H1 (cell line): ENCODE measurements around the gene ATP6V1G1. TPM values are rescaled to one million over a fixed set of nuclear protein-coding genes. Genes with fewer than 3 reads are reported as not detected.

ENCODE experiments used
- BCL11A ChIP-seq, 2 experiments: IDR thresholded peaks; one replicate each; pipeline ENCODE4 v1.6.1; 2011; ENCODE audit warnings: low read depth in 2 of 2, low read length in 2 of 2, mild to moderate bottlenecking in 2 of 2
- CBX8 ChIP-seq: fragments of 300-800, 300-1000 bp; sonication (generic); IDR thresholded peaks from 2 replicates; pipeline ENCODE4 v1.7.1; 2016; ENCODE audit warnings: low read depth, low read length, borderline replicate concordance
- EP300 ChIP-seq, 2 experiments: IDR thresholded peaks; 1 replicate in 1 of 2; 2 replicates in 1 of 2; pipeline ENCODE4 v1.6.1; 2011 to 2012; ENCODE audit warnings: low read depth in 2 of 2, low read length in 2 of 2, mild to moderate bottlenecking in 2 of 2, borderline replicate concordance in 1 of 2, inconsistent platforms in 1 of 2, moderate library complexity in 1 of 2
- GTF2F1 ChIP-seq: IDR thresholded peaks from 2 replicates; pipeline ENCODE4 v1.6.1; 2012; ENCODE audit warnings: low read depth, low read length, improper control_type of control experiment, borderline replicate concordance
- KDM4A ChIP-seq: IDR thresholded peaks from one replicate; pipeline ENCODE4 v1.7.1; 2012; ENCODE audit warnings: low read depth, mild to moderate bottlenecking, moderate library complexity, low read length, inconsistent platforms; ENCODE audit not compliant: severe bottlenecking
- POLR2A ChIP-seq, 2 experiments: IDR thresholded peaks; 1 replicate in 1 of 2; 2 replicates in 1 of 2; pipeline ENCODE4 v1.6.1; 2011; ENCODE audit warnings: low read depth in 2 of 2, low read length in 2 of 2, mild to moderate bottlenecking in 2 of 2; ENCODE audit errors: control extremely low read depth in 1 of 2
- RBBP5 ChIP-seq: IDR thresholded peaks from 2 replicates; pipeline ENCODE4 v1.7.1; 2012; ENCODE audit warnings: low read depth, mild to moderate bottlenecking, inconsistent platforms, low read length, moderate library complexity, borderline replicate concordance
- polyA plus RNA-seq, 7 experiments: library from polyadenylated mRNA; depleted of rRNA in 3 of 7; stranded (reverse) in 5 of 7; unstranded in 2 of 7; fragments of >200 nt in 5 of 7; fragments of 200-250 nt in 2 of 7; gene quantifications; 1 replicate in 5 of 7; 2 replicates in 1 of 7; 4 replicates in 1 of 7; pipeline versions ENCODE4 v1.2.1 to v1.2.3, GENCODE V29; 2011 to 2013; ENCODE audit warnings: missing spikeins in 2 of 7, mixed read lengths in 2 of 7
- total RNA-seq: library from RNA; stranded (reverse); fragmentation: NEBNext Ultra II Directional; extraction: Animal tissue kit (Norgen Biotek cat#: 25700); gene quantifications from 2 replicates; pipeline ENCODE4 v1.2.1, GENCODE V29; 2021

The ATP6V1G1 gene
- total and polyA plus RNA-seq, 2 of the 8 experiments (the other 6 are each of a cell fraction or from before 2014, with no cell fraction given), result 112 to 124 TPM

DNA sequence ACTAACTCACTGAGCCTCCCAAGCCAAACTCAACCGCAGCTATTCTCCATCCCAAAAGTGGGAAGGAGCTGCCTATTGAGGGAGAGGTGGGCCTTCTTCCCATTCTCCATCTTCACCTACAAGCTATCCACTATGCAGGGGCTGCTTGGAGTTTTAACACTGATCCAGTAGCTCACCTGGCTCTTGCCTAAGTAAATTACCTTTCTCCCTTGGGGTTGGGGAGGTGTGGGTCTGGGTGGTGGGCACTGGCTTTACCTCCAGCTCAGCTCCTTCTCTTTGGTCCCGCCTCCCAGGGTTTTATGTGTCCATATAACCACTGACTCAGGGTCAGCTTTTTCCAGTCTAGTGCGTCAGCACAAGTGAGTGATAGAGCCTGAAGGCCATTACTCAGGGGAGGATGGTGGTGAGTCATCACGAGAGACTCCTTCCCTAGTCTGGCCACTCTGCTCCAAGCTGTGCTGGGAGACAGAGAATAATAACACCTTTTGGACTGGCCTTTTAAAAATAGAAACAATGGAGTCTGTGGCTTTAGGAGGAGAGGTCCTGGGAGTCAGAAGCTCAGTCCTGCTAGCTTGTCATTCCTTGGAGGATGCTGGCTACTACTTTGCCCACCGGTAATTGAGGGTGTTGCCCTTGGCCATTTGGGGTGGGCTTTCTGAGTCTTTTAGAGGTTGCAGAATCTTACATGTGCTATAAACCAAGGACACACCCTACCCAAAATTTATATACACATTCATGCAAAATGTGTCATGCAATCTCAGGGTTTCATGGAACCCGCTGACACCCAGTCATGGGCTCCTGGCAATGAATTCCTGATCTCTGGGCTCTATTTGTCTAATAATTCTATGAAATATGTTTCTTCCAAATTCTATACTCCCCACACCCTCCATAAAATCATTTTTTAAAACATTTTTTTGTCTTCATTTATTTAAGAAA lies 35.6 kb upstream of the ATP6V1G1 start (continued):
- TF ChIP-seq KDM4A (no peak), CBX8 (no peak), BCL11A (IDR thresholded peaks at IDR 0.05; ENCODE audit: low read depth in 2 of 2, low read length in 2 of 2) (no peak), GTF2F1 (no peak), EP300 (IDR thresholded peaks at IDR 0.05; ENCODE audit: borderline replicate concordance in 1 of 2, low read depth in 2 of 2, low read length in 2 of 2) (no peak), RBBP5 (no peak), POLR2A (IDR thresholded peaks at IDR 0.05; ENCODE audit: control extremely low read depth in 1 of 2, low read depth in 2 of 2, low read length in 2 of 2) (no peak)
